HG02623 (cell line): ENCODE data around the gene MRPL3.

ENCODE experiments used
- ATAC-seq: cut with Tn5 transposase; IDR thresholded peaks from one replicate; pipeline ENCODE4 v1.9.1; 2021; ENCODE audit warnings: moderate library complexity; ENCODE audit not compliant: unreplicated experiment

MRPL3 gene

GRCh38 chr3:131502530-131503319 lies at the start of gene MRPL3:
MRPL3 (minus strand) TSS chr3:131502971; CDS start chr3:131502821, 150 bp downstream.
- peak; percentile 94 for ATAC-seq

DNA sequence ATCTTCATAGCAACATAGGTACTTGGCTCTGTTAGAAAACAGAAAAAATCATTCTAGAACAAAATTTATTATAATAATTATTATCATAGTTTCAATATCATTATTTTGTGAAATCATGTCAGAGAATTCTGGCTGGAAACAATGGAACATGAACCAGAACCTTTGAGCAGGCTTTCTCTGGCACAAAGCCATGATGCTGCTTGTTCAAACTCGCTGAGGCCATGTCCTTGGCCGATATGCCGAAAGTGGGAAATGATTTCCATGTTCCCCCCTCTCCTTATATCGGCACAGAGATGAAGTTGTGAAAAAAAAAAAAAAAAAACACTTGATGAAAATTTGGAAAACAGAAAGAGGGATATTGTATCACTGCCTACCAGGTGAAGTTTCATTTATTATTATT lies 49.0 kb upstream of the MRPL3 start:
- ATAC-seq = no peak

DNA sequence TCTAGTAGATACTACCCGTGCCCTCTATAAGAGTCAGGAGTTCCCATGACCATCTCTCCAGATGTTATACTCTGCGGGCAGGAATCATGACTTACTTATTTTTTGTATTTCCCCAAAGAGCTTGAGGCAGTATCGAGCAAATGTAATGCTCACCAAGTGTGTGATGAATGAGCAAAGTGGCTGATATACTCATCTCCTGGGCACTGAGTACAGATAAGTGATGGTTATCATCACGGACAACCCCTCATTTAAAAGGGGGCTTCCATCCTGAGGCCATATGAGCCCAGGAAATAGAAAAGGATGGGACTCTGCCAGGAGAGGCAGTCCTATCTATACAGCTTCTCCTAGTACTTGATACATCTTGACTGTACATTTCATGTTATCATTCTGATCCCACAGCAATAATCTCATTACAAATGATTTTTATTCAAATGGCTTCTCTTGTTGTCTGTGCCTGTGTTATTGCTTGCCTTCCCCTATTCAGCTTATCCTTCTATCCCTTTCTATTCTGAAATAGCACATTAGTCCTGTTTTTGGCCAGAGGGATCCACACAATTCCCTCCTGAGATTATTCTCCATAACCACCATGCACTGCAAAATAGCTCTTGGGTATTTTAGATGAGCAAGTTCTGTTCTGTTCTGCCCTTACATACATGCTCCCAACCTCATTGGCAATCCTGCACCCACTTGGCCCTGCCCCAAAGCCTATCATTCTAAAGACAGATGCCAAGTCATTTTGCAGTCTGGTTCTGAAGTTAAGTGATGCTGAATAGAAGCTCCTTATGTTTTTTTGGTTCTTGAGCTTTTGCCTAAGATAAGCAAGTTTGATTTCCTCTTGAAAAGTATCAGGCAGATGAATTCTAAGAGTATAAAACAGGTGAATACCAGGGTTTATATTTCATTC lies 48.0 kb upstream of the MRPL3 start:
- ATAC-seq = no peak

DNA sequence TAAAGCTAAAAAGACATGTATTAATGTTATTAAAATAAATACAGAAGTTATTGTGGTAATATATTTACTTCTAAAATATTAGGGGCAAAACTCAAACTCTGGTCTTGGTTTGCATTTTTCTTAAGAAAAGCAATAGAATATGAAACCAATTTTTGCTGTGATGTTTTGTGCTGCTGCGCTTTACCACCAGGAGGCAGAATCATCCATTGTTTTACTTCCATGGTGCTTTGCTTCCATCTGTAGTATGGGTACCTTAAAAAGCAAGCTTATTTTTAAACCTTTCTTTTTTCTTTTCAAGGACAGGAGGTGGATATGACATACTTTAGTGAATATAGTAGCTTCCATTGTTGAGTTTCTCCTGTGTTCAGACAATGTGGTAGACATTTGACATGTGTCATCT lies 46.6 kb upstream of the MRPL3 start:
- no peak for ATAC-seq

- ATAC-seq = no peak
Measured at GRCh38 chr3:131547585-131547984, 44.8 kb upstream of the MRPL3 start.

- ATAC-seq = no peak
Measured at GRCh38 chr3:131546441-131546840, 43.7 kb upstream of the MRPL3 start.

- no peak for ATAC-seq
Measured at GRCh38 chr3:131544557-131544956, 41.8 kb upstream of the MRPL3 start.

DNA sequence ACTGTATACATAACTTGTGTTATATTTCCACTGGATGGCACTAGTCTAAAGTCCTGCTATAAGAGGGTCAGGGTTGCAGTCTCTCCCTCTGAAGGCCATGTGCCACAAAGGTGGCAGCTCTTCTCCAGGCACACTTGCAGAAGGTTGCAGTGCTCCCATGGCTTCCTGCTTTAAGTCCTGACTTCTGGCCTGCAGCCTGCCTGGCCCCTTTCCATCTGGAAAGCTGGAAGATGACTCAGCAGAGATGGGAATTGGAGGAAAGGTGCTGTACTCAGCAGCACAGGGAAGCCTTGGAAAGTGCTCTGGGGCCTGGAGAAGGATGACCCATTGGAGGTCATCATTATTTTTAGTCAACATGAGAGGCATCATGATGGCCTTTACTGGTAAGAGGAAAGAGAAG lies 40.9 kb upstream of the MRPL3 start:
- no peak for ATAC-seq

DNA sequence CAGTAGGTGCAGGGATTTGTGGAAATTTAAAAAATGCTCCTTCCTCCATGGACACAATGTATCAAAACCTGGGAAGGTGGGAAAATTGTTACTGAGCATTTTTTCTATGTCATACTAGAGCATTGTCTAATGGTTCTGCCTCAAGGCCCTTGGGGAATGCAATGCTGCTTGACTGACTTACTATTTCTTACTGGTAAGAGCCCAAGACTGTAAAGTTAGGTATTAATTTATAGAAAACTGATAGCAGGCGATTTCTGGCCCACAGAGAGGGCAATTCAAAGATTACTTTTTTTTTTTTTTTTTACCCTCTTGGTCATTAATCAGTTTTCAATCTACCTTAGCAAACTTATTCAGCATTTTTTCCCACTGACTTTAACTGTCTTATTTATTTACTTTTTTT lies 38.5 kb upstream of the MRPL3 start:
- ATAC-seq = no peak

DNA sequence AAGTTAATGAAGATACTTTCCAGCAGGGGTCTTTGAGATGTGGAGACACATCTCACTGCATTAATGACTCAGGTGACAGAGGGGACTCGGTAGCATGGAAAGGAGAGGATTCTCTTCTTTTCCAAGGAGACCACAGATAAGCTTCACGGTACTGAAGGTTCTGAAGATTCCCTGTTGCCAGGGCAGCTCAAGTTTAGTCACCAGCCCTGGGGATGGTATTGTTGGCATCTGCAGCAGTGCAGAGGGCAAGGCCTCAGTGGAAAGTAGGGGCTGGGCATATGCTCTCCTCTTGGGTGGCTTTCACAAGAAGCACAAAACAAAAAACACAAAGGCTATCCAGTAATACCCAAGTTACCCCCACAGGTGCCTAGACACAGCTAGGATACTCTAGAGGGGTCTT lies 38.0 kb upstream of the MRPL3 start:
- no peak for ATAC-seq

DNA sequence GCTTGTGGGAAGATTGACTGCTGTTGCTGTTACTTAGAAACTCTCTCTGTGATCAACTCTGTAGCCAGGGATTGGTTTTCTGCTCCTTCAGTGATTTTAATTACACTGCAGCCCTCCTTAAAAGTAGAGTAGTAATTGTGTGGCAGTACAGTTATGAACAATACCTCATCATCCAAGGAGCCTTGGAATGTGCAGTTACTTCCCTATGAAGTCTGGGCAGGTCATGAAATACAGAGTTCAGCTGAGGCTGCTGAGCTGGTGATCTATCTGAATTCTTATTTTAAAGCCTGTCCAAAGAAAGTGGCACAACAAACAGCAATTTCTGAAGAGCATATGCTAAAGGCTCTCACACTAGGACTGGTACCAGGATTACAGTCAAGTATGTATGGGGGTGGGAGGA lies 37.4 kb upstream of the MRPL3 start:
- no peak for ATAC-seq

DNA sequence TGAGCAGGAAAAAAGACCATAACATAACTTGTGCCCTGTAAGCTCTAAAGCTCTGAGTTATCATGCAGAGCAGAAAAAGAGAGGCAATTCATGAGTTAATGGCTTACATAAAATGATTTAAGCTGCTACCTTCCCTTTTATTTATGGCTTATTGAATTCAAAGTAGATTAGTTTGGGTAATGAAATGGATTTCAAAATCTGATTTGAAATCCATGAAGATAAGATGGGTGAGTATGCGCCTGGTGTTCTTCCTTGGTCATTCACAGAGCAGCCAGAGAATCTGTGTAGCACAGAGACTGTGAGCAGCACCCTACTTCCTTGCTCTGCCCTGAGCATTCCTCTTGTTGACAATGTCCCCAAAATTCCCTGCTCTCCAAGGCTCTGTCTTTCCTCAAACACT lies 36.2 kb upstream of the MRPL3 start:
- no peak for ATAC-seq

GRCh38 chr3:131537531-131537930 lies 34.8 kb upstream of the MRPL3 start:
- ATAC-seq = no peak

DNA sequence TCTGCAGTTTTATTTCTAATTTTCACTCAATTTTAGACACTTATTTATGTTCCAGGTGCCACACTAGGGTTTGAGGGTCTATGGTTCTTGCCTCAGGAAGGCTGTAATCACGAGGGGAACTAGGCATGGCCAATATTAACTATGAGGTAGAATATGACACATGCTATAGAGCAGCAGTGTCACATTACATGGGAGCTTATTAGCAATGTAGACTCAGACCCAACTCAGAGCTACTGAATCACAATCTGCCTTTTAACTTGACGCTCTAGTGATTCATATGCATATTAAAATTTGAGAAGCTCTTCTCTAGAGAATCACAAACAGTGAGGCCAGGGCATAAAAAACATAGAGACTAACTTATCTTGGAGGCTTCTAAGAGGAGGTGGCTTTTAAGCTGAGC lies 32.8 kb upstream of the MRPL3 start:
- ATAC-seq = no peak

- ATAC-seq = no peak
Measured at GRCh38 chr3:131535131-131535530, 32.4 kb upstream of the MRPL3 start.

- ATAC-seq = no peak
Measured at GRCh38 chr3:131532645-131533044, 29.9 kb upstream of the MRPL3 start.

DNA sequence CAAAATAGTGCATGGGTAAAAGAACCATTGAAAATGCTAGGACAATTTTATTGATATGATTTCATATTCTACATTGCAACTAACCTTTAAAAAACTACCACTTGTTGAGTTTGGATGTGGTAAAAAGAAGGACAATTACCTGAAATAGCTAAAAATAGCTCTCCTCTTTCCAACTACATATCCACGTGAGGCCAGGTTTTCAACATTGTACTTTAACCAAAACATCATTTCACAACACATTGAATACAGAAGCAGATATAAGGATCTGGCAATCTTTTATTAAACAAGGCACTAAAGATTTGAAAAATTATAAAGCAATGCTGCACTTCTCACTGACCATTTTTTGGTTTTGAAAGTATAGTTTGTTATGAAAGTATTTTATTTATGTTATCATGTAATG lies 28.1 kb upstream of the MRPL3 start:
- ATAC-seq = no peak

DNA sequence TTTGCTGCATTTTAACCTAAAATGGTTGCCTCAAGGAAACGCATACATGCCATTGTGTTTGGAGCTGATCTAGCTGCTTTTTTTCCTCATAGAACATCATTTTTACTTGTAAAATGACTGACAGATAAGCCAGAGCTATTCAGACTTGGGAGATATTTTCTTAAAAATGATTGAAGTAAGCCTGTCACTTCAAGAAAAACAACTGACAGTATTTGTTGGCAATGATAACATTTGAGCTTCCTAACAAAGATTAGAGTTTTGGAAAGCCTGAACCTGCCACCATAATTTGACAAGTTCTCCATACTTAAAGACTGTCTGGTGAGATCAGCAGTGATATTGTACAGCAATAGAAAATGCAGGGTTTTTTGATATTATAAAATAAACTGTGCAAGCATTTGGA lies 27.6 kb upstream of the MRPL3 start:
- ATAC-seq = no peak

DNA sequence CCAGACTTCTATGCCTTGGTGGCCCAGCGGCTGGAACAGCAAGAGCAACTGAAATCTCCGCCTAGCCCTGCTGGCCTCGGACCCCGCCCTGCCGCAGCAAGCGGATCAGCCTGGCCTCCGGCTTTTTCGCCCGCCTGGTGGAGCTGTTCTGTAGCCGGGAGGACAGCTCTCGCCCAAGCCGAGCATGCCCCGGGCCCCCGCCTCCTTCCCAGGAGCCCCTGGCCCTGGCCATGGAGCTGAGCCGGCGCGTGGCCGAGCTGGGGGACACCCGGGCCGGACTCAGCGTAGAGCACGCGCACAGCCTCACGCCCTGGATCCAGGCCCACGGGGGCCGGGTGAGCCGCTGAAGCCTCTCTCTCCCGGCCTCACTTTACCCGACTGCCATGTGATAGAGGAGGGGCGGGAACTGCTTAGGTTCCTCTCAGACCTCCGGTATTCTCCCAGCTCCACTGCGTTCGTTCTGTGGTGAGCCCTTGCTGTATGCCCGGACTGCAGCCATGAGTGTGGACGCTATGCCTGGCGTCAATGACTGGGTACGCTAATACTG lies 24.1 kb upstream of the MRPL3 start:
- ATAC-seq = no peak

DNA sequence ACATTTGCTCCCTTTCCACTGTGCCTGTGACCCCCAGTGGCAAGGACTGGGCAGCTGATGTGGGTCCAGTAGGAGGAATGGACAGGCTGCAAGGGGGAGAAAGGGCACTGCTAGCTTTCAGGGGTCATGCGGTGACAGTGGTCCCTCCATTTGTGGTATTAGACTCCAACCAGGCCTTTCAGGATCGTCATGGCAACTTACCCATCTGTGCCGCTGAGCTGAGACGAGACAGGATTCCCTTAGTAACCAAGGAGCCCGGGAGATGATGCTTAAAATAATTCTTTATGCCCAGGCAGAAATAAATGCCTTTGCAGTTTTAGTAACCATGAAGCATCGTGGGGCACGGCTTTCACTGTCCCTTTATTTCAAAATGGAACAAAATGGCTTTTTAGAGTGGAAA lies 15.9 kb upstream of the MRPL3 start:
- no peak for ATAC-seq

GRCh38 chr3:131505421-131505820 lies 2.6 kb upstream of the MRPL3 start:
- no peak for ATAC-seq

DNA sequence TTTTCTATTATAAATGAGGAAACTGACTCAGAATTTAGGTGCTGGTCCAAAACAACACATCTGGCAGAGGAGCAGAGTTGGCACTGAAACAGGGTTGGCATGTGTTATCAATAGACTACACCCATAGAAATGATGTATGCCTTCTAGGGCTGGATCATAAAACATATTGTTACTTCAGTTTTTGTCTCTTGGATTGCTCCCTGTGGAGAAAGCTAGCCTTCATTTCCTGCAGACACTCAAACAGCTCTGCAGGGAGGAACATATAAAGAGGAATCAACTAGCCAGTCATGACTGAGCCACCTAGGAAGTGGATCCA lies 507 bp upstream of the MRPL3 start:
- ATAC-seq = peak; percentile 3
